Measurements from ENCODE around the gene RPS27. TPM values are rescaled to one million over a fixed set of nuclear protein-coding genes. Genes with fewer than 3 reads are reported as not detected.

Gene RPS27
- total RNA-seq, 1 donor from 2014 or later, result 1,160 TPM

- FAIRE-seq (no peak), DNase-seq (ENCODE audit: low read depth) (no peak)
- no peaks in the 10 kb centered on the region for H3K27me3 ChIP-seq (ENCODE audit: control insufficient read depth, insufficient read depth, low read length)
- H3K4me3 ChIP-seq (ENCODE audit: low read depth, low read length), result no peak overlapping the region
- H3K36me3 ChIP-seq (ENCODE audit: control insufficient read depth, insufficient read depth, low read length), result peaks cover 9% of the 10 kb centered on the region
- TF ChIP-seq, protein P1, sequence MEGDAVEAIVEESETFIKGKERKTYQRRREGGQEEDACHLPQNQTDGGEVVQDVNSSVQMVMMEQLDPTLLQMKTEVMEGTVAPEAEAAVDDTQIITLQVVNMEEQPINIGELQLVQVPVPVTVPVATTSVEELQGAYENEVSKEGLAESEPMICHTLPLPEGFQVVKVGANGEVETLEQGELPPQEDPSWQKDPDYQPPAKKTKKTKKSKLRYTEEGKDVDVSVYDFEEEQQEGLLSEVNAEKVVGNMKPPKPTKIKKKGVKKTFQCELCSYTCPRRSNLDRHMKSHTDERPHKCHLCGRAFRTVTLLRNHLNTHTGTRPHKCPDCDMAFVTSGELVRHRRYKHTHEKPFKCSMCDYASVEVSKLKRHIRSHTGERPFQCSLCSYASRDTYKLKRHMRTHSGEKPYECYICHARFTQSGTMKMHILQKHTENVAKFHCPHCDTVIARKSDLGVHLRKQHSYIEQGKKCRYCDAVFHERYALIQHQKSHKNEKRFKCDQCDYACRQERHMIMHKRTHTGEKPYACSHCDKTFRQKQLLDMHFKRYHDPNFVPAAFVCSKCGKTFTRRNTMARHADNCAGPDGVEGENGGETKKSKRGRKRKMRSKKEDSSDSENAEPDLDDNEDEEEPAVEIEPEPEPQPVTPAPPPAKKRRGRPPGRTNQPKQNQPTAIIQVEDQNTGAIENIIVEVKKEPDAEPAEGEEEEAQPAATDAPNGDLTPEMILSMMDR (IDR thresholded peaks at IDR 0.05; ENCODE audit: insufficient read depth, low read length, severe bottlenecking), result no peak
These were observed 31.7 kb upstream of the RPS27 start for GRCh38 chr1:153958961-153959260.

DNA sequence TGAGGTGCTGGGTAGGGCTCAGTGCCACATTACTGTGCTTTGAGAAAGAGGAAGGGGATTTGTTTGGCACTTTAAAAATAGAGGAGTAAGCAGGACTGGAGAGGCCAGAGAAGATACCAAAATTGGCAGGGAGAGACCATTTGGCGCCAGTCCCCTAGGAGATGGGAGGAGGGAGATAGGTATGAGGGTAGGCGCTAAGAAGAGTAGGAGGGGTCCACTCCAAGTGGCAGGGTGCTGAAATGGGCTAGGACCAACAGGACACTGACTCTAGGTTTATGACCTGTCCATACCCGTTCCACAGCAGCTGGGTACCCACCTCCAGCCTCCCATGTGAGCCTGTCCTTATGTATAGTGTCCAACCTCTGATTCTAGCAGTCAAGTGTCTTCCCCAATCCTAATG, 31.1 kb upstream of the RPS27 start:
- Histone ChIP-seq H3K27me3 (ENCODE audit: control insufficient read depth, insufficient read depth, low read length) (no peaks in the 10 kb centered on the region), H3K36me3 (ENCODE audit: control insufficient read depth, insufficient read depth, low read length) (peaks cover 9% of the 10 kb centered on the region), H3K4me3 (ENCODE audit: low read depth, low read length) (no peak overlapping the region)
- DNase-seq (ENCODE audit: low read depth), result no peak
- FAIRE-seq, result no peak
- TF ChIP-seq, protein P1 (IDR thresholded peaks at IDR 0.05; ENCODE audit: insufficient read depth, low read length, severe bottlenecking), result no peak

DNA sequence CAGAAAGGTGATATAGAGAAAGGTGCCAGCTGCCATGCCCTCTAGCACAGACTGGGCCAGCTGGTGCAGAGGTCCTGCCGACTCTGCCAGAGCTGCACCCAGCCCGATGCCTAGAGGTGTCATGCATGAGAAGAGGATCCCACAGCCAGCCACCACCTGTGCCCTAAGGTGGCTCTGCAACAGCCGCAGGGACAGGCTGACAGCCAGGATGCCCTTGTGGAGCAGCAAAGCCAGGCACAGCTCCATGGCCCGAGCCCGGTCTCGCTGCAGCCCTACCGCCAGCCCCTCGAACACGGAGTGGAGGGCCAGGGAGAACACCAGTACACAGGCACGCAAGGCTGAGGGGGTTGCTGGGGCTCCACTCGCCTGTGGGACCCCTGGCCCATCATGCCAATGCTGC, 30.4 kb upstream of the RPS27 start:
- TF ChIP-seq, protein P1 (IDR thresholded peaks at IDR 0.05; ENCODE audit: insufficient read depth, low read length, severe bottlenecking), result no peak
- DNase-seq (ENCODE audit: low read depth) (no peak), FAIRE-seq (no peak)
- Histone ChIP-seq H3K4me3 (ENCODE audit: low read depth, low read length) (no peak overlapping the region), H3K36me3 (ENCODE audit: control insufficient read depth, insufficient read depth, low read length) (peaks cover 9% of the 10 kb centered on the region), H3K27me3 (ENCODE audit: control insufficient read depth, insufficient read depth, low read length) (no peaks in the 10 kb centered on the region)

- TF ChIP-seq, protein P1 (IDR thresholded peaks at IDR 0.05; ENCODE audit: insufficient read depth, low read length, severe bottlenecking), result no peak
- H3K27me3 ChIP-seq (ENCODE audit: control insufficient read depth, insufficient read depth, low read length), result no peaks in the 10 kb centered on the region
- FAIRE-seq (no peak), DNase-seq (ENCODE audit: low read depth) (no peak)
- H3K4me3 ChIP-seq (ENCODE audit: low read depth, low read length), result no peak overlapping the region
- H3K36me3 ChIP-seq (ENCODE audit: control insufficient read depth, insufficient read depth, low read length), result peaks cover 9% of the 10 kb centered on the region
These were observed 29.1 kb upstream of the RPS27 start for GRCh38 chr1:153961421-153961820.

- Histone ChIP-seq H3K36me3 (ENCODE audit: control insufficient read depth, insufficient read depth, low read length) (peaks cover 9% of the 10 kb centered on the region), H3K4me3 (ENCODE audit: low read depth, low read length) (peak overlapping the region; percentile 80), H3K27me3 (ENCODE audit: control insufficient read depth, insufficient read depth, low read length) (no peaks in the 10 kb centered on the region)
- FAIRE-seq (no peak), DNase-seq (ENCODE audit: low read depth) (peak; percentile 65)
- TF ChIP-seq, protein P1 (IDR thresholded peaks at IDR 0.05; ENCODE audit: insufficient read depth, low read length, severe bottlenecking), result no peak
These were observed 28.2 kb upstream of the RPS27 start for GRCh38 chr1:153962088-153963029.
